Skeletal muscle cell (primary cell): ENCODE measurements around the gene TMEM126A.
"Not testable (repeated sequence)": the region's sequence is repeated elsewhere in the genome, so short reads cannot be mapped to it uniquely, and the experiment has no call there.

Experiments
- DNase-seq: peaks from one replicate; pipeline ENCODE4 v3.0.0-alpha.2; 2010; ENCODE audit warnings: low read depth
- H3K4me3 ChIP-seq: 2 replicates; pipeline ENCODE4 v1.5.1; 2011; ENCODE audit warnings: low read depth, mild to moderate bottlenecking, control low read depth, low read length, moderate library complexity

Gene TMEM126A

DNA sequence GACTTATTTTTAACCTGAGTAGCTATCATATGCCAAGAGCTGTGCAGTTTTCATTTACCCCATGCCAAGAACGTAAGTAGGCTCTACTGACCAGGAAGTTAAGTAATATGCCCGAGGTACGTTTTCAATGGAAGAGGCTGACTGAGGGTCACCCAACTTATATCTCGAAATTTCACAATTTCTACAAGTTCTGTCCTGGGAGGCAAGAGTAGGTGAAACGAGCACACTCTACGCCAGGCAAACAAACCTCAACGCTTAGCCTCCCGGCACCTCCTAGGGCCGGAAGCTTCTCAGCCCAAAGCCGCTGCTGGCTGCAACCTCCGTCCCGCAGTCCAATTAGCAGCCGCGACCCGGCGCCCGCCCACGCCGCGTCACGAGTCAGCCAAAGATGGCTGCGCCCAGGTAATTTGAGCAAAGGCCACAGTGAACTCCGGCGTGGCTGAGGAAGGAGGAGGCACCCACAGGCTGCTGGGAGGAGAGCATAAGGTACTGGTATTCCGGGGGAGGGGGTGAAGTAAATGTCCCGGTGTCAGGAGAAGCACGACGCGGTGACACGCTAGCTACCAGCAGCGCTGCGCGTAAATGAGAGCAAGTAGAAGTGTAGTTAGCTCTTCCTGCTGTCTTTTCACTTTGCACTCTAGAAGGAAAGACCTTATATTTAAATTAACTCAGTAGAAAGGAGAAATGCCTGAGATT, at the start of gene TMEM126A:
TSS of gene TMEM126A (plus strand) at position 364 of the 696 bp plus-strand sequence. CDS start 2,289 bp downstream, outside the sequence.
- peak within 1 kb of the TSS; percentile 80 for H3K4me3 ChIP-seq
- DNase-seq: peak; percentile 49

DNA sequence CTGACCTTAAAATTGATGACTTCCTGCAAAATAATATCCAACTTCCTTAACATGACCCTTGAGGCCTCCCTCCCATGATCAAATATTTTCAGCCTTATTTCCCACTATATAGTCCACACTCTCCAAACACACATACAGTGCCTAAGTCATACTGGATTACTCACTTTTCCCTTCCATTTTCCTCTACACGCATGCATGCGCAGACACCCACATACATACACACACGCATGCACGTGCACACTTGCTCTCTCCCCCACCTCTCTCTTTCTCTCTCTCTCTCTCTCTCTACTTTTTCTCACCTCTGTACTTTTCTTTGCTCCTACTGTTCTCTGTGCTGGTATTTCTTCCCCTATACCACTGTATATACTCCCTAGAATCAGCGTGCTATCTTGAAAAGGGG, 48.7 kb upstream of the TMEM126A start:
- H3K4me3 ChIP-seq: no peak overlapping the region
- DNase-seq: no peak

DNA sequence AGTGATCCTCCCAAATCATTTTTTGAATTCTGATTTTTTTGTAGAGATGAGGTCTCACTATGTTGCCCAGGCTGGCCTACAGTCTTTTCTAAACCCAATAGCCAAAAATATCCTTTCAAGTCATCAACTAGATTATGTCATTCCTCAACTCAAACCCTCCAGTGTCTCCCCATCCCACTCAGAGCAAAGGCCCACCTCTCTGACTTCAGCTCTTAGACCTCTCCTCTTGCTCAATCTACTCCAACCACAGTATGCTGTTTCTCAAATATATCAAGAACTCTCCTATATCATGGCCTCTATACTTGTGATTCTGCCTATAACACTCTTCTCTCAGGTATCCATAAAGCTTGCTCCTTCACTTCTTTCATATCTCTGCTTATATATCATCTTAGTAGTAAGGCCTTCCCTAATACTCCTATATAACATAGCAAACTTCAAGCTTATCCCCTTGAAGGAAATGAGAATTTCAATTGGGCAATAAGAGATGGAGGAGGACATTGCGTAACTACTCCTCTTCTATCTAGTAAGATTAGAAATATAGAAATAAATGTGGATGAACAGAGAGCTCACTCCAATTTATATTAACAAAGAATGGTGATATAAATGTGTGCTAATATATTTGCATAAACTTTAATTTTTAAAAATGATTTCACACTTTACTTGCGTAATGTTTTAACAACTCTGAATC, 45.1 kb upstream of the TMEM126A start:
- peak; percentile 8 for DNase-seq

DNA sequence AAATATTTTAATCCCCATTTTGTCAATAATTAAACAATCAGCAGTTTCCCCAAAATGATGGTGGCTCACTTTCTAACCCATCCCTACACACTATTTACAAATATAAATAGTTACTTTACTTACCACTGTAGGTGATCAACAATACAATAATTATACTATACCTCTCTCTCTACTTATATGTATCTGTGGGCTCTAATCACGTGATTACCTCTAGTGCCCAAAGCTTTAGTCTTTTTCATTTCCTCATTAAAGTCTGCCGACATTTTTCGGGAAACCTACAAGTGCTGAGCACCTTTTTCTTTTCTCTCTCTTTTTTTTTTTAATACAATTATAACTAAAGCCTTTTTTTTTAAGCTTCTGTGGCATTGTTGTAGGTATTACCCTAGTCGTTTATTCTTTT, 44.5 kb upstream of the TMEM126A start:
- no peak overlapping the region for H3K4me3 ChIP-seq
- no peak for DNase-seq

More for the DNA sequence above, 45.1 kb upstream of the TMEM126A start:
- H3K4me3 ChIP-seq: no peak overlapping the region

DNA sequence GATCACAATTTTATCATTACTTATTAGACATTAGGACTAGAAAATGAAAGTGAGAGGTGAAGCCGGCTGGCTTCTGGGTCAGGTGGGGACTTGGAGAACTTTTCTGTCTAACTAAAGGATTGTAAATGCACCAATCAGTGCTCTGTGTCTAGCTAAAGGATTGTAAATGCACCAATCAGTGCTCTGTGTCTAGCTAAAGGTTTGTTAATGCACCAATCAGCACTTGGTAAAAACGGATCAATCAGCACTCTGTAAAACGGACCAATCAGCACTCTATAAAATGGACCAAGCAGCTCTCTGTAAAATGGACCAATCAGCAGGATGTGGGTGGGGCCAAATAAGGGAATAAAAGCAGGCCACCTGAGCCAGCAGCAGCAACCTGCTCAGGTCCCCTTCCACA, 41.5 kb upstream of the TMEM126A start:
- not testable (repeated sequence) for H3K4me3 ChIP-seq, DNase-seq

DNA sequence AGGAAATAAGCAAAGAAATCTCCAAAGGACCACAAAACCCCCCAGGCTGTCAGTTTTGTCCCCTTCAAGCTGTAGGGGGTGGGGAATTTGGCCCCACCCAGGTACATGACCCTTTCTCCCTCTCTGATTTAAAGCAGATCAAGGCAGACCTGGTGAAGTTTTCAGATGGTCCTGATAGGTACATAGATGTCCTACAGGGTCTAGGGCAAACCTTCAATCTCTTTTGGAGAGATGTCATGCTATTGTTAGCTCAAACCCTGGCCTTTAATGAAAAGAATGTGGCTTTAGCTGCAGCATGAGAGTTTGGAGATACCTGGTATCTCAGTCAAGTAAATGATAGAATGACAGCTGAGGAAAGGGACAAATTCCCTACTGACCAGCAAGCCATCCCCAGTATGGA, 39.1 kb upstream of the TMEM126A start:
- DNase-seq: not testable (repeated sequence)

DNA sequence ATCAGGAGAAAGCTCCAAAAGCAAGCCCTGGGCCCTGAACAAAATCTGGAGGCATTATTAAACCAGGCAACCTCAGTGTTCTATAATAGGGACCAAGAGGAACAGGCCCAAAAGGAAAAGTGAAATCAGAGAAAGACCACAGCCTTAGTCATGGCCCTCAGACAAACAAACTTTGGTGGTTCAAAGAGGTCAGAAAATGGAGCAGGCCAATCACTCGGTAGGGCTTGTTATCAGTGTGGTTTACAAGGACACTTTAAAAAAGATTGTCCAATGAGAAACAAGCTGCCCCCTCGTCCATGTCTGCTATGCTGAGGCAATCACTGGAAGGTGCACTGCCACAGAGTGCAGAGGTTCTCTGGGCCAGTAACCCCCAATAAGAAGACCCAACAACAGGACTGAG, 38.5 kb upstream of the TMEM126A start:
- not testable (repeated sequence) for H3K4me3 ChIP-seq, DNase-seq

More for the DNA sequence above, 39.1 kb upstream of the TMEM126A start:
- H3K4me3 ChIP-seq: not testable (repeated sequence)

DNA sequence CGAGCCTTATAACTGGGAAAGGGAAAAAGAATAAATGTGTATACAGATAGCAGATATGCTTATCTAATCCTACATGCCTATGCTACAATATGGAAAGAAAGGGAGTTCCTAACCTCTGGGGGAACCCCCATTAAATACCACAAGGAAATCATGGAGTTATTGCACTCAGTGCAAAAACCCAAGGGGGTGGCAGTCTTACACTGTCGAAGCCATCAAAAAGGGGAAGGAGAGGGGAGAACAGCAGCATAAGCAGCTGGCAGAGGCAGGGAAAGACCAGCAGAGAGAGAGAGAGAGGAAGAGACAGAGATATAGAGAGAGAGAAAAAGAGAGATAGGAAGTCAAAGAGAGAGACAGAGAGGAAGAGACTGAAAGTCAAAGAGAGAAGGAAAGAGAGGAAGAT, 36.1 kb upstream of the TMEM126A start:
- not testable (repeated sequence) for DNase-seq, H3K4me3 ChIP-seq

DNA sequence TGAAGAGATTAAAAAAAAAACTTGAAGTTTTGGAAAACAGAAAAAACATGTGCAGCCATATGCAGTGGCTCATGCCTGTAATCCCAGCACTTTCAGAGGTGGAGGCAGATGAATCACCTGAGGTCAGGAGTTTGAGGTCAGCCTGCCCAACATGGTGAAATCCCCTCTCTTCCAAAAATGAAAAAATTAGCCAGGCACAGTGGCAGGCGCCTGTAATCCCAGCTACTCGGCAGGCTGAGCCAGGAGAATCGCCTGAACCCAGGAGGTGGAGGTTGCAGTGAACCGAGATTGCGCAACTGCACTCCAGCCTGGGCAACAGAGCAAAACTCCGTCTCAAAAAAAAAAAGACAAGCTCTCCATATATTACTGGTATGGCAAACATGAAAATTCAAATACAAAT, 28.3 kb upstream of the TMEM126A start:
- no peak overlapping the region for H3K4me3 ChIP-seq
- no peak for DNase-seq

DNA sequence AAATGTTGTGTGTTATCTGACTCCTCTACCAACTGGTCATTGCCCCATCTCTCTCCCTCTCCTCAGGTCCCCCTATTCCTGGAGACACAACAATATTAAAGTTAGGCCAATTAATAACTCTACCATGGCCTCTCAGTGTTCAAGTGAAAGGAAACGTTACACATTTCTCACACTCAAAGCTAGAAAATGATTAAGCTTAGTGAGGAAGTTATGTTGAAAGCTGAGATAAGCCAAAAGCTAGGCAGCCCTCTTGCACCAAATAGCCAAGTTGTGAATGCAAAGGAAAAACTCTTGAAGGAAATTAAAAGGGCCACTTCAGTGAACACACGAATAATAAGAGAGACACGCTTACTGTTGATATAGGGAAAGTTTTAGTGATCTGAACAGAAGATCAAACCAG, 27.5 kb upstream of the TMEM126A start:
- H3K4me3 ChIP-seq: no peak overlapping the region
- no peak for DNase-seq

DNA sequence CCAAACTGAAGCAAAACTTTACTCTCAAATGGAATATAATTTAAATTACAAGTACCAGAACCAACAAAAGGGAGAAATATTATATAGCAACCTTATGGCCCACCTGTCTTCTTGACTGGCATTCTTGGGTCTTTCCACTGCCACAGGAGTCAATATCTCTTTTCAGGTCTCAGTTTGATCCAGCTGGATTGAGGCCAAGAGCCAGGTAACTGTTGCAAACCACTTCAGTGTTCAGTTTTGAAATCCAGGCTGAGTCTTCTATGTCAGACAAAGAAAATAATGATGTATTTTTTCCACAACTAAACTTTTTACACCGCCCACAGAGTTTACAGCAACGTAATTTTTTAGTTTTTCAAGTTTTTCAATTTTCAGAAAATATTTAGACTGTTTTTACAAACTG, 21.3 kb upstream of the TMEM126A start:
- DNase-seq: no peak
- peak overlapping the region; percentile 77 for H3K4me3 ChIP-seq

DNA sequence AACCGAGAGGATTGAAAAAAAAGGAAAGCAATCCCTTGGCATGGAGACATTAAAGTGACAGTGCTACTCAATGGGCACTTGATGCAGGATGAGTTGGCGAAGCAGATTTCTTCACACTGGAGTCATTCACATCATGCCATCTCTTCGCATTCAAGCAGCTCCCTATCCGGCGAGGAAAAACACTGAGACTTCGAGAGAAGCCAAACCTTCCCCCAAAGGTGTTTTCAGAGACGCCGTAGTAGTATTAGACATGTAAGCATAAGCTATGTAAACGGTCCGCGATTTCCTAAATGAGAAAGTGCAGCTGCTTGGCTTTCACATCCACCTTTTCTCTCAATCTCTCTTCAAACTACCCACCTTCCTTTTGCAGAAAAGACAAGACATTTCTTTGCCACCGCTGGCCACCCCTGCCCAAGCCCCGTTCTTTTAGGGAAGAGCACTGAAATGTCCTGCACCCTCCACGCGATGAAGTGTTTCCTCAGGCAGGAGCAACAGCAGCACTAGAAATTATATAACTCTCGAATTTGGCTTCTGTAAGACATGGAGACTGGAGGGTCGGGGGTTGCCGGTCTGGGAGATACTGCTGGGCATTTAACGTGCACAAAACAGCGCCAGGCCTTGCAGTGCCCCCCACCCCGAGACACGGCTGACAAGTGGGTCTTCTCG, 20.3 kb upstream of the TMEM126A start, which contains the start of gene DLG2:
TSS of gene DLG2 (minus strand) at position 13 of the 666 bp plus-strand sequence.
- DNase-seq: no peak

DNA sequence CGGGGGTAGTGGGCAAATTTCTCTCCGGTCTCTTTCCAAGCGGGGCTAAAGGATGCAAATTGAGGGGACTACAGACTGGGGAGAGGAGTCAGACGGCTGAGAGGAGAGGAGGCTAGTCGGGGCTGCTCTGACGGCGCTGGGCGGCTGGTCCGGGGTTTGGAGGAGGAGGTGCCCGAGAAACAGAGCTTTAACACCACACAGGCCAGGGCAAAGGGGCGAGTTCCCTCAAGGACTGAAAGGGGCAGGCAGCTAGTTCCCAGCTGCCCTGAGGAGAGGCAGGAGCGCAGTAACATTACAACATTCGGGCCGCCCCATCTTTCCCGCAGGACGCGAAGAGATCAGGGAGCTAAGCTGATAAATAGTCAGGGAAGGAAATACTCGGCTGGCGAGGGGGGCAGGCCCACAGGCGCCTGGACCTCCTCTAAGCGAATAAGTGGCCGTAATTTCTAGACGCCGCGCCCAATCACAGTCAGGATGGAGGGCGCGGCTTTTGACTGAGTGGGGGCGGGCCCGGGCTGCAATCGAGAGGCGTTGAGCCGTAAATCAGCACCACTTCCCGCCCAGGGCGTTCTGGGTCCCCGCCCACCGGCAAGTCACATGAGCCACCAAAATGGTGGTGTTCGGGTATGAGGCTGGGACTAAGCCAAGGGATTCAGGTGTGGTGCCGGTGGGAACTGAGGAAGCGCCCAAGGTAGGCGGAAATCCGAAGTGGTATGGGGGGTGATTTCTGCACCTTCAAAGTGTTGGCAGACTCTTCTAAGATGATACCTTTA, 19.6 kb upstream of the TMEM126A start, which contains the start of gene TMEM126B:
TSS of gene TMEM126B (plus strand) at position 596 of the 773 bp plus-strand sequence. CDS start at position 611, 15 bp downstream.
- peak within 1 kb of the TSS; percentile 77 for H3K4me3 ChIP-seq
- DNase-seq: peak; percentile 83

More for the DNA sequence above, 20.3 kb upstream of the TMEM126A start, which contains the start of gene DLG2:
- H3K4me3 ChIP-seq: peak within 1 kb of the TSS; percentile 77

DNA sequence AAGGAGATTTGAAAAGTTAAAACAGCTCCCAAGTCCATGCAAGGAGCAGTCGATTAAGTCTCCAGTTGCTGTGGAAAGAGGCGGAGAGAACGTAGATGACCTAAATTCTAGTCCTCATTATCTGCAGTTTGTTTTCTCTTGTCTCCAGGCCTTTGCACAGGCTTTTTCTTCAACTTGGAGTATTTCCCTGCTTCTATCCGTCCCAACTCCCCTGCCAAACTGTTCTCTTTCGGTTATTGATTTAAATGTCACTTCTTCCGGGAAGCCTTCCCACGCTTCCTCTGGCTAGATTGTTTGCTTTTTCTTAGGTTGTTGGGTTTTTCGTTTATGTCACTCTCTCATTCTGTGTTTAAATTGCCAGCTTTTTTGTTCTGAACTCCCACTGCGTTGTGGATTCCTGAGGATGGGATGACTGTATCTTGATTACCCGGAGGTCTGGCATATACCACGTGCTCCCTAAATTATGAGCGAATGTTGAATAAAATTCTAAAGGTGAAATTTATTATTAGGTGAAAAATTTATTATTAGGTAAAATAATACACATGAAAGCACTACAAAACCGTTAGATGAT, 18.9 kb upstream of the TMEM126A start:
- no peak for DNase-seq
- H3K4me3 ChIP-seq: peak overlapping the region; percentile 77

DNA sequence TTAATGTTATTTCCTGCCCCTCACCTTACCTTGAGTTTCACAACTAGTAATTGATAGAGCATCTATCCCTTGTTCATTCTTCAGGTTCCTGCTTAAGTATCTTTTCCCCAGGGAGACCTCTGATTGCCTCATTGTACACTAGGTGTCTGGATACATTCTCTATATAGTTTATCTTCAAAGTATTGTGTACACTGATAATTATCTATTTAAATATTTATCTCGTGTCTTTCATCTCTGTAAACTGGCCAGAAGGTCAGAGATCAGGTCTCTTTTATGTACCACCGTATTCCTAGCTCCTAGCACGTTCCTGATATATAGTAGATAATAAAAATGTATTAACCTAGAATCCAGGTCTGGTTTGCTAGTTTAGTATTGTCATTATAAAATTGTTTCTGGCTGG, 13.0 kb upstream of the TMEM126A start:
- no peak for DNase-seq
- H3K4me3 ChIP-seq: no peak overlapping the region

DNA sequence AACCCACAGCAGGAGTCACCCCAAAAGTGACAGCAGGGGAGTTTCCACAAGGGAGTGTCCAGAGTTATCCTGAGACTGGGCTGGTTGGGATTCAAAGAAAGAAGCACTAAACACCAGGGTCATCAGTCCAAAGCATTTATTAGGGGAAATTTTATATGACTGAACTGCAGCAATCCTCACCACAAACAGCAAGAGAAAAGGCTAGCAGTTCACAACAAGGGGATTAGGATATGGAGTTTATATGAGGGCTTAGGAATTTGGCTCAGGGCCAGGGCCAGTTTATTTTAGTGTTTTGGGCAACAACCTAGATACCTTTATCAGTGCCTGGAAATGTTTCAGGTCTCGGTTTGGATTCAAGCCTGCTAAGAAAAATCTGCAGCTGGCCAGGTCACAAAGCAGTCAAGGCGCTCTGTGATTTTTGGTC, 4.6 kb upstream of the TMEM126A start:
- DNase-seq: no peak
- no peak overlapping the region for H3K4me3 ChIP-seq

DNA sequence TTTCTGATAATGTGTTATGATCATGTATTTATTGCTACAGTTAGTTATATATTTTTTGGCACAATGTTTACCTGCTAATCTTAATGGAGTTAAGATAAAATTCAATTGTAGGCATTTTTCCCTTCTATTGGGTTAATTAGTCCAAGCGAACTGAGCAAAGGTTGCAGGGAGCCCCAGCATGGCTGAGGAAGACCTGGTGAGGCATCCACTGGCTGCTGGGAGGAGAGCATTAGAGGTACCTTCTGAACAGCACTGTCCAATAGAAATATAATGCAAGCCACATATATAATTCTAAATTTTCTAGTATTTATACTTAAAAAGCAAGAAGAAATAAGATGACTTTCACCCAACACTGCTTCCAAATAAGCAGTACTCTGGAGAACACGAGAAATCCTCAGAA, 689 bp upstream of the TMEM126A start:
- DNase-seq: no peak
- H3K4me3 ChIP-seq: peak overlapping the region; percentile 80

DNA sequence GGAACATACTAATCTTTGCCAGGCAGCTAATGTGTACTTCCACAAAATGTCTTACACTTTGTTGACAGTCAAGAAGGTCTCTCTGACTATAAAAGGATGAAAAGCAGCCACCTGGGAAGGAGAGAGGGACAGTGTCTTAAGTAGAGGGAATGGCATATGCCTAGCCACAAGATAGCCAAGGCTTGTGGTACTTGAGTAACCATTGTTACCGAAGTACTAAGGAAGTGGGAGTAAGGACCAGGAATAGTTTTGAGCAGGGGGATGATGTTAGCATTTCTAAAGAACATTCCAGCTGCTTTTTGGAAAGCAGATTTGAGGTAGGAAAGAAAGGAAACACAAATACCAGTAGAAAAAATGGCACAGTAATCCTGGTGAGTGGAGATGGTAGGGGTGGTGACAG, 3.4 kb downstream of the TMEM126A start:
- H3K4me3 ChIP-seq: no peak overlapping the region
- no peak for DNase-seq
